Activated CD4-positive, alpha-beta T cell treated with anti-CD3 and anti-CD28 coated beads, Interleukin-2, amount 50 U/mL, for 1 hour (primary cell): Measurements from ENCODE around the gene WSCD2.

Source experiments
- DNase-seq: peaks from one replicate; pipeline ENCODE4 v3.0.0-alpha.2; 2020

The WSCD2 gene

DNA sequence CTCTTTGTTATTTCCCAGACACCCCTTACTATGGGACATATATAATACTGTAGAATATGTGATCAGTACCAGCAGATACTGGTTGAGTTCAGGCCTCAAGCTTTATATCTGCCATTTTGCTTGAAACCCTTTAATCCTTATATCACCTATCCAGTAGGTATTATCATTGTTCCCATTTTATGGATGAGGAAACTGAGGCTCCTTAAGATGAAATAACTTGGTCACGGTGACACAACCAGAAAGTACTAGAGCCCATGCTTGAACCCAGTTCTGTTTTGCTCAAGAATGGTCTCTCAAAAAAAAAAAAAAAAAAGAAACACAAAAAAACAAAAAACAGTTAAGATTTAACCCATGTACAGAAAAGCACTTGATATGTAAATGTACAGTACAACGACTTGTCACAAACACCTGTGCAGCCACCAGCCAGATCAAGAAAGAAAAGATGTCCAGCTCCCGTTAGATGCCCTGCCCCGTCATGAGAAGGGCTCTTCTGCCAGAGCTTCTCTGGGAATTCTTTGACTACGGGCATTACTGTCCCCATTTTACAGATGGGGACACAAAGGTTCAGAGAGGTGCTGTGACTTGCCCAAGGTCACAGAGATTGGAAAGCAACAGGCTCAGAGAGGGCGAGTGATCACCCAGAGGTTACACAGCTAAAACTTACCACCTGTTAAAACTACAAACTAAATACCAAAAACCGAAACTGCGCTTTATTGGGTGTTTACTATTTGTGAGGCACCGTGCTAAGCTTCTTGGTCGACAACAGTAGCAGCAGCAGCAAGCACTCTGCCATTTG, 669 bp upstream of the WSCD2 start:
- DNase-seq: no peak

DNA sequence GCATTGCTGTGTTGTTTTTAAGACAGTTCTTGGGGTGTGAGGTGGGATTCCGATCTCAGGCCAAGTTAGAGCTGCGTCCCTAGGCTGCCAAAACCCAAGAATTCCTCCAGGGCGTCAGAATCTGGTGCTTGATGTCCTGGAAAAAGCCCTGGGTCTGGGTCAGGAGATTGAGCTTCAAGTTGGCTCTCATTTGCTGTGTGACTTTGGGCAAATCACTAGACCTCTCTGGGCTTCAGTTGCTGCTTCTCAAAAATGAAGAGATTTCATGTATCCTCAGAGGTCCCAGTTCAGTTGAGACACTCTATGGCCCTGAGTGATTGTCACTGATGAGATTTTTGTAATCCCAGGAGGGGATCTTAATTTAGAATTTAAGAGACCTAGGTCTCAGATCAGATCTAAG, 1.9 kb downstream of the WSCD2 start:
- DNase-seq: no peak

DNA sequence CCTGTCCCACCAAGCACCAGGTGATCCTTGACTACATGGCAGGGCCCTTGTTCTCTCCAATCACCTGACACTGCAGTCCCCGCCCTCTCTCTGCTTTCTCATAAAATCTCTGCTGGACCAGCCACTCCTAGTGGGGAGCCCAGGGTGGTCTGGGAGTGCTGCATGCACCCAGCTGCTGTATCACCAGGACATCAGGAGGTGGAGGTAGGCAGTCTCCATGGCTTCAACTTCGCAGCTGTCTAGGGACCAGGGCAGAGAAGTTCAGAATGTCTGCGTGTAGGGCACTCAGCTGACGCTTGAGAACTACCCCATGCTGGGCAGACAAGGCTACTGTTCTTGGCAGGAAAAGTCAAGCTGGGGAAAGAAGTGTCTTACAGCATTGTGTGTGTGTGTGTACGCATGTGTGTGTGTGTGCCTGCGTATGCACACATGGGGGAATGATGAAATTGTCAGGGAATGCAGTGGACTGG, 2.6 kb downstream of the WSCD2 start:
- DNase-seq: no peak

DNA sequence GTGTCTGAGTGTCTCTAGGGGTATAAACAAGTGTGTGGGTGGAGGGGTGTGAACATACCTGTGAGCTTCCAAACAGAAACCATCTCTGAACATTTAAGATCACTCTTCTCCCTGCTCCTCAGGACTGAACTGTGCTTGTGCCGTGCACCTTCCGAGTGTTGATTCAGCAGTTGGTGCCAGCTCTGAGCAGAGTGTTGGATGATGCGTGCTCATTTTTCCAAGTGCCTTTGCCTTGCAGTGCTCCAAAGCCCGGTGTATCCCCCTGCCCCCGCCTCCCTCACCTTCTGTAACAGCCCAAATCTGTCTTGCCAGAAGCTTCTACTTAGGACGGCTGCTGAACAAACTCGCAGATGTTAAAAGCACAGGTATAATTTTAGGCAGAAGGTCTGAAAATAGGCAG, 4.4 kb downstream of the WSCD2 start:
- no peak for DNase-seq

DNA sequence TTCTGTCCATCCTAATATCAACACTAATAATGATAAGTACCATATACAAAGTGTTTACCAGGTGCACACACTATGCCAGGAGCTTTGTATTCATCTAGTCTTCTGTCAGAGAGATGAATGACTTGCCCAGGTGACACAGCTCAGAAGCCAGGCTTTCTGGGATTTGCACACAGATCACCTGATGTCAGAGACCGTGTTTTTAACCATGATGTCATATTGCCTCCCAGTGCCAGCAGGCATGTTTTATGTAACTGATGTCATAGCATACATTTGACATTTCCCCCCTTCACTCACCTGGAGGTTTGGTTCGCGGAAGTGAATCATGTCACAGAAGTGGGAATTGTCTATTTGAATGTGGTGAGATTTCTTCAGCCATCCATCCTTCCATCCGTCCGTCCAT, 5.7 kb downstream of the WSCD2 start:
- no peak for DNase-seq

DNA sequence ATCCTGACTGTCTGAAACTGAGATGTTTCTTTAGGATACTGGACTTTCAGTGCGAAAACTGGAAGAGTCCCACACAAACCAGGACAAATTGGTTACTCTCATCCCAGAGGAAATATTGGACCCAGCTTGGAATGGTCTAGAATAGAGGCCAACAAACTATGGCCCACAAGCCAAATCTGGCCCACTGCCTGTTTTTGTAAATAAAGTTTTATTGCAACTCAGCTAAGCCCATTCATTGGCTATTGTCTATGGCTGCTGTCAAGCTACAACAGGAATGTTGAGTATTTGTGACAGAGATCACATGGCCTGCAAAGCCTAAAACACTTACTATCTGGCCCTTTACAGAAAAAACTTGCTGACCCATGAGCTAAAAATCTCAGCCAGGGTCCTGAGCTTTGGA, 6.5 kb downstream of the WSCD2 start:
- DNase-seq: no peak

DNA sequence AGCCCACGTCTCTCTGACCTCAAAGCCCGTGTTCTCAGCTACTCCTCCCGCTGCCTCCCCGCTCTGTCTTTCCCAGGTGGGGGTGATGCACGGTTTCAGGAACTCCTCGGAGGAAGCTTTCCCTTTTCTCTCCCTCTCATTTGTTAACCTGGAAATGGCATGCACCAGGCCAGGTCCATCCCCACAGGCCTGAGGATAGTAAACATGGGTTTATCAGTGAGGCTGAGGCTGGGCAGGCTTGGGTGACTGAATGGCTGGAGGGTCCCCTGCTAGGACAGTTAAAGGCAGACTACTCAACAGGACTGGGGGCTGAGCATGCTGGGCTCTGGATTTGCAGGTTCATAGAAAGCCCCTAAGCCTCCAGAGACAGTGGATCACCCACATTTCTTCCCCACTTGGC, 7.6 kb downstream of the WSCD2 start:
- no peak for DNase-seq

DNA sequence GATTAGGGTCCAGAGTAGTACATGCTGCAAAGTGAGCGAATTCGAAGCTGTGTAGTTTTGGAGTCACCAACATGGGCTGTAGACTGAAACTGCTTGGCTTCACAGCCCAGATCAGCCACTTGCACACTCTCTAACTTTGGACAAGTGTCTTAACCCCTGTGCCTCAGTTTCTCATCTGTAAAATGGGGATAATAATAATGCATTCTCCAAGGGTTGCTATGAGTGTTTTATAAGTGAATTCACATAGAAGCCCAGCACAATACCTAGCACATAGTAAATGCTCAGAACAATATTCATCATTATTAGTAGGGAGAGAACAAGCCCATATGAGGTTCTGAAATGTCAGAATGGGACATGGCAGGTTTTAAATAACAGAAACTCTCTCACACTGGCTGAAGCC, 10.4 kb downstream of the WSCD2 start:
- DNase-seq: no peak

DNA sequence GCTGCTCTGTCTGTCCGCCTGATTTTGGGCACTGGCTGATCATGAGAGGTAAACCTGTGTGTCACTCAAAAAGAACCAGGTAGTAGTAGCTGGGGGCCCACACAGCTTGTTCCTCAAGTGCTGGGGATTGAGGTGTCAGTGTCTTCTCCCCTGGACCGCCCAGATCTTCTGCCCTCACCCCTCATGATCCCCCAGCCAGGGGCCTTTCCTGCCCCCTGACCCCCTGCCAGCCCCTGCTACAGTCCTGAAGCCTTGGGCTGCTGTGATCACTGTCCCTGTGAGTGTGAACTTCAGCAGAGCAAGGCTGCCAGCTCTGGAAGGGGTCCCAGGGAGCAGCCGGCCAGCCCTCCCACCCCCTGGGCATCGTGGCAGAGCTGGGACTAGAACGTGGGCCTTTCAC, 11.4 kb downstream of the WSCD2 start:
- no peak for DNase-seq

DNA sequence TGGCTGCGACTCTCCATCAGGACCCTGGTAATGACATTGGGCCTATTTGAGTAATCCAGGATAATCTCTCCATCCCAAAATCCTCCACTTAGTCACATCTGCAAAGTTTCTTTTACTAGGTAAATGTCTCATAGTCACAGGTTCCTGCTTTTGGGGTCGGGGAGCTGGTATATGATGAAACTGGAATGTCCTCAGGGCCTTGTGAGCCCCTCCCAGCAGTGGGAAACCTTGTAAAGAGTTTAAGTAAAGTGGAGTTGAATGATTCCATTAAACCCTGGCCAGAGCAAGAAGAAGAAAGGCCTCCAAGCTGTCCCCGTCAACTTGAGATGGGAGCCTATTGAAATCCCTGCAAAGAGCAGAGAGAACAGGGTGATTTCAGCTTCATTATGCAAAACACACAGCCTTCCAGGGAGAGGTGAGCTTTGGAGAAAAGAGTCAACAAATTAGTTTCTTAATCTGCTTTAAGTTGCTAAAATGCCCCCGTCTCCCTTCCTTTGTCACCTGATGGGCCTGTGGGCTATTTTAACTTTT, 12.6 kb downstream of the WSCD2 start:
- no peak for DNase-seq

DNA sequence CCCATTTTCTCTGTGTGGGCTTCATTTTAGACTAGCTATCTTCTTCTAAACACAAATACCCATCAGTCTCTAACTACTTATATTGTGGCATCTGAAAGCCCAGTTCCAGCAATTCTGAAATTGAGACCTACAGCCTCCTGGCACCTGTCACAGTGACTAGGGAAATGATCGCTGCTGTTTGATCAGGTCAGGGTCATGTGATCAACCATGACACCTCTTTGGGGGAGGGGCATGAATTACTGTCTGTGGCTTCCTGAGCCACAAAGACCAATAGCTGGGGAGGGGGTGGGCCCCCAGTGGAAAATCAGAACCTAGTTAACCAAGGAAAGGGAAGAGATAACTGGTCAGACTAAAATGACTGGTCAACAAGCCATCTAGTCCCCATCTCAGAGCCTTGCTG, 14.1 kb downstream of the WSCD2 start:
- DNase-seq: no peak

DNA sequence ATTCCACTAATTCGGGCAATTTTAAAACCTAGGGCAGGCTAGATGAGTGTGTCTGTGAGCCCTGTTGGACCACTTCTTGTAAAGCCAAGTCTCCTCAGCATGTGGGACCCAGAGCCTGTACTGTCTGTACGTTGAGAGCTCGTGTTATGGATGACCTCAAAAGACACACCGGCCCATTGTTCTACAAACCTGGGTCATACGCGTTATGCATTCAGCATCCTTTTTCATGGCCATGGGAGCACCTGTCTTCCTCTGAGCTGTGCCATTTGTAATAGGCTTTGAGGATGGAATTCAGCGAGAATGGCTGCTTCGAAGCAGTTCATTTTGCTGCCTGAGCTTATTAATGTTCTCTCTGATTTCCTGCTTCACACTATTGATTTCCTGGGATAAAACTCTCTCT, 15.0 kb downstream of the WSCD2 start:
- no peak for DNase-seq

DNA sequence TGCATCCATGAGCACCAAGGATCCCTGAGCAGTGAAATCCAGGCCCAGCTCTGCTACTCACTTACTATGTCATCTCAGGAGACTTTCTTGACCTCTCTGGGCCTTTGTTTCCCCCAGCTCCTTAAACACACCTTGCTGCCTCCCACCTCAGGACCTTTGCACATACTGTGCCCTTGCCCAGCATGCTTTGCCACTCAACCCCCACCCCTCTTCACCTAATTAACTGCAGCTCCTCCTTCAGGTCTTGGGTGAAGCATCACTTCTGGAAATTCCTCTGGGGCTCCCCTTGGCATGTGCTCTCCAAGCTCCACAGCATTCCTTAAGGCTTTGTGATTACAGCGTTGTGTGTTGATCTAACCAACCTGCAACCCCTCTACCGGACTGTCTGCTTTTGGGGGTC, 15.9 kb downstream of the WSCD2 start:
- DNase-seq: no peak

DNA sequence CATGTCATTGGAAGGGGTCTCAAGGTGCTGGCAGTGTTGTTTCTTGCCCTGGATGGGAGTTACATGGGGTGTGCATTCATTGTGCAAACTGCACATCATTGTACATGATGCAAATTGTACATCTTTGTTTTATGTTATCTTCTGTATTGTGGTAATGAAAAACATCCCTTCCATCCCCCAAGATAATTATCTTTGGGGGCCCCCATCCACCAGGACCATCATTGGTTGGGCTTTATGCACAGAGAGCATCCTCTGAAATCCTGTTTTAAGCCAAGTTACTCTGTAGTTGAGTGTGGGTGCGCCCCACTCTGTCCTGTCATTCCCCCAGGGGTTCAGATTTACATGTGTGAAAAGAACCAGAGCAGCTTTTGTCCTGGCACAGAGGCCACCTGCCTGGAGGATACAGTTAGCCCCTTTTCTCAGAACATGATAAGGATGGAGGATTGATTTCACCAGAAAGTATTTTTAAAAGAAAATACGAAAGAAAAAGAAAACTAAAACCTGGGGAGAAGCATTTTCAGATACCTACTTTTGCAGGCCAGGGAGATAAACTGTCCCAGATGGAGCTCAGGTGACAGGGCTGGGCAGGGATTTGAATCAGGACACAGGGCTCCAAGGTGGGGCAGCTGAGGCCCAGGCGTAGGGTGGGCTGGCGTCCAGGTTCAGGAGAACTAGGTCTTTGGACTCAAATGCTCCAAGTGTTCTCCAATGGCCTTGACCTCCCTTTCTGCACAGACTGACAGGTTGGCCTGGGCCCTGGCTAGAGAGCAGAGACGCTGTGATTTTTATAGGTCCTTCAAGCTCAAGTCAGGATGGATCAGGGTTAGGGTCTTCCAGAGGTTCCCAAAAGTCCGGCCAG, 17.2 kb downstream of the WSCD2 start:
- DNase-seq: no peak

DNA sequence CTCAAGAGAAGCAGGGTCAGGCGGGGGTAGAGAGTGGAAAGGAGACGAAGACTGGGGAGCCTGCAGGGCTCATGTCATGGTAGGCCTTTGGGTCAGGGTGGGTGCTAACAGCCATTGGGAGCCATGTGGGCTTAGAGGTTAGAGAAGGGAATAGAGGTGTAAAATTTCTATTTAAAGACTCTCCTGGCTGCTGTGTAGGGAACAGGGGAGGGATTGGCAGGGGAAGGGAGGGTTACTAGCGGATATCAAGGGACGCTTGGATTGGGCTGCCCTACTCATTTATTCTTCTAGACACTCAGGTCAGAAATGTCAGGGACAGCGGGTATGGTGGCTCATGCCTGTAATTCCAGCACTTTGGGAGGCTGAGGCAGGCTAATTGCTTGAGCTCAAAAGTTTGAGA, 18.2 kb downstream of the WSCD2 start:
- DNase-seq: no peak

DNA sequence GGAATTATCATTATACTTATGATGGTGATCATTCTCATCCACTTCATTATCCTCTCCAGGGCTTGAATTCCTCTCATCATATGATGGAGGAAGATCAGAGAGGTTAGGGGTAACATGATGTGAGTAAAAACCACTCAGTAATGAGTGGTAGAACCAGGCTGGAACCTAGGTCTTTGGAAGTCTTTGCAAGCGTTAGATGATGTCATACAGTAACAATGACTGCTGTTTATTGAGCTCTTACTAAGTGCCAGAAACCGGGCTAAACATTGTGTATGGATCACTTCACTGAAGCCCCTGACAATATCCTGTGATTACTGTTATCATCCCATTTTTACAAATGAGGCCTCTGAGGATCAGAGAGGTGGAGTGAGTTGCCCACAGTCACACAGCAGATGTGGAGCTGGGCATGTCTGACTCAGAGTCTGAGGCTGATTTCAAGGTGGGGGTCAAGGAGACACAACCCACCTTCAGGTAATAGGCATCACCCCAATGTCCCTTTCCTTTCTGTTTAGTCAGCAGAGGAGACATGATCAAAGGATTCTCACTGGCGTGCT, 19.5 kb downstream of the WSCD2 start:
- no peak for DNase-seq

DNA sequence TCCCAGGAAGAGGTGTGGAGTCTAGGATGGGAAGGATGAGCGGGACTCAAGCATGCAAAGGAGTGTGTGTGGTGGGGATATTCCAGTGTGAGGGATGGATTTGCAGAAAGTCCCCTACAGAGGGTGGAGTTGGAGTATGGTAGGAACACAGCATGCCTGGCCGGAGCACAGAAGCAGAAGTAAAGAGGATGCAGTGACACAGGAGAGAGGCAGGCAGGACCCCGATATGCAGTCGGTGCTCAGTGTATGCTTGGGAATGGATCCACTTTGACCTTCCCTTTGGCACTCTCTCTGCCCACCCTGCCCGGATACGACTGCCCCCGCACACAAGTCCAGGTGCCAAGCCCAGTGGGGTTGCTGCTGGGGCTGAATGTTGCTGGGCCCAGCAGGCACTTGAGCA, 21.3 kb downstream of the WSCD2 start:
- no peak for DNase-seq

DNA sequence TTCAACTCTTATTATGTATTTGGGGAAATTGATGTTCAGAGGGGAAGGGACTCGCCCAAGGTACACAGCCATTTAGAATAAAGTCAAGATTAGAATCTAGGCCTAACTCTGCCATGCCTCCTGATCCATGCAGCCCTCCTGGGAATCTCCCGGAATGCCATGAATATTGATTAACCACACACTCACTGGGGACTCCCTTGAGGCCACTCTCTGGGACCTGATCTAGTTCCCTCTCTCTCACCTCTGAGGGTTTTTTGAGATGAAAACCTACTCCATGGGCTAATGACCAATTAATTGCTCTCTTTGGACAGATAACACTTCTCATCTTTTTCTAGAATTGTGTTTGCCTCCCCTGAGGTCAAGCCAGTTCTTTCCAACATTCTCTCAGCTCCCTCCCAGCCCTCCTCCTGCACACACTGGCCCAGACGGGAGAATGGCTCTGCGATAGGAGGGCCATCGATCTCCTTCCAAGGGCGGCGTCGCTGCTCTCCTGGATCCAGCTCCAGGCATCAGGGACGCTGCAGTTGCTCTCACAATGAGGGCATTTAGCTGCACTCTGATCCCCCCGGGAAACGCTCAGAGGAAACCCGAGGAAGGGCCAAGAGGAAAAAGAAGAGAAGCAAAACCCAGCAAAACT, 22.6 kb downstream of the WSCD2 start:
- DNase-seq: no peak

DNA sequence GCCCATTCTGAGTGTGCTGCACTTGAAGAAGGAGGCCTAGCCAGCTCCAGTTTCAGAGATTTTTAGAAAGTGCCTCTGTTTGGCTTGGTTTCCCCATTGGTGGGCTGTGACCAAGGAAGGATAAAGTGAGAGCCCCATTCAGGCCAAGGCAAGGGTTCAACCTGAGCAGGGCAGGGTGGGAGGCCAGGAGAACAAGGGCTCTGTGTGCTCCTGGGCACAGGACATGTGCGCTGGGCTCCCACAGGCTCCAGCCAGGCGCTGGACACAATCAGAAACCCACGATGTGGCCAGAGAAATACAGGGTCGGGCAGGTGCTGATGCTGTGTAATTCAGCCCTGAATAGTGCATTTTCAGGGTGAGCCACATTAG, 23.1 kb downstream of the WSCD2 start:
- no peak for DNase-seq

DNA sequence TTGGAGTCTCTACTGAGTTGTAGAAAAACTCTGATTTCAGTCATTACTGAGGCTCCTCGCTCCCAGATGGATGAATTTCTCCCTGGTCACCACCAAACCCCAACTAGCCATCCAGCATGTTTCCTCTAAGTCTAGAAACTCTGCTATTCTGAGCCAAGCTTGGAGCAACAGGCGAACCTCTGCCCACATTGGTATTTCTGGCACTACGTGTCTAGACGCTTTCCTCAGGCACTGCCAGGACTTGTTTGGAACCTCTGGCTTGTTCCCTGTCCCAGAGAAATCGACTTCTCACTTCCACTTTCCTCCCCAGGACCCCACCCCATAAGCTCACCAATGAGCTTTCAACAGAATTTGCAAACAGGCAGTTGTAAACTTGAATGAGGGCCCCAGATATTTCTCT, 27.6 kb downstream of the WSCD2 start:
- DNase-seq: no peak

DNA sequence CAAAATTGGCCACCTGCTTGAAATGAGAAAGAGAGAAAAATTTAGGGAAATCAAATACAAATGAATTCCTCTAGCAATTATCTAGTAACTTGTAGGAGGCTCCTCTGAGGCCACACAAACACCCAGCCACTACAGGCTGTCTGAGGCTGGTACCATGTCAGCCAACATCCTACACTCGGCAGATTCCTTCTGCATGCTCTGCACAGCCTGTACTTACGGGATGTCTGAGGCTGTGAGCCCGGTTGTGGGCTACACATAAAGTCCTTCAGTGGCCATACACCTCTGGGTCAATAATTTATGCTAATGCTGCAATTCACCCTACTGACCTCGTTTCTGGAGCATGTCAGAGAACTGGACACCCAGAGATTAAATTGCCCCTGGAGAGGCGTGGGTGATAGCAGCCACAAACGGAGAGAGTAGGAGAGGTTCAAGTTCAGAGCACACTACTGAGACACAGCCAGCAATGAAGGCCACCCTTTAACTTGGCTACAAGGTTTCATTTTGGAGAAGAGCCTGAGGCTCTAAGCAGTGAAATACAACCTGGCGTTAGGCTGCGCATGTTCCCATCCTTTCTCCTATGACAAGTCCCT, 28.9 kb downstream of the WSCD2 start:
- DNase-seq: no peak

DNA sequence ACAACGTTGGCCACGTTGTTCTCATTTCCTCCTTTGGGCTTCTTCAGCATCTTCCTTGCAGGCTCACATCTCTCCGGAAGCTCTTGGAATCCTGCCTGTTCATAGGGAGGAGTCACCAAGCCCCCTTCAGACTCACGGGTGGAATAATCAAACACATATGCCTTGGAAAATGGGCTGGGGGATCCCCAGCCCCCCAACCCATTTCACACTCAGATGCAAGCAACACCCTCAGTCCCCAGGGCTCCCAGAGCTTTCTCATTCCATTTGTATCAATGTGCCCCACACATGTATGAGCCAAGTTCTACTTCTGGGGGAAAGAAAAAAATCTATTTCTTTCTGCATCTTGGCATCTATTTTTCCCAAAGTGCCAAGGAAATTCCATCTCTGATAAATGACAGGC, 33.1 kb downstream of the WSCD2 start:
- DNase-seq: no peak

DNA sequence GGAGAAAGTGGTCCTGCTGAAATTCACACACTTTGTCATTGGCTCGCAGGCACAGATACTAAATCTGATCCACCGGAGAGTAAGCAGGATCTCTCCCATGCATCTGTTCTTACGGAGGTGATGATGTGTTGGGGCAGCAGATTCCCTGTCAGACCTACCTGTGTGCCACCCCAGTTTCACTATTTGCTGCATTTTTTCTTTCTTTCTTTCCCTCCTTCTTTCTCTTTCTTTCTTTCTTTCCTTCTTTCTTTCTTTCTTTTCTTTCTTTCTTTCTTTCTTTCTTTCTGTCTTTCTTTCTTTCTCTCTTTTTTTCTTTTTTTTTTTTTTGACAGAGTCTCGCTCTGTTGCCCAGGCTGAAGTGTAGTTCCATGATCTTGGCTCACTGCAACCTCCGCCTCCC, 37.4 kb downstream of the WSCD2 start:
- no peak for DNase-seq
